ENCODE results near the gene HTD2. TPM values are rescaled to one million over a fixed set of nuclear protein-coding genes. Genes with fewer than 3 reads are reported as not detected.
"Not testable (repeated sequence)": the region's sequence is repeated elsewhere in the genome, so short reads cannot be mapped to it uniquely, and the experiment has no call there.

The HTD2 gene
- 10 to 100 TPM; 14.5 to 18.9 (median 15.6) TPM for polyA plus RNA-seq (ENCODE audit: insufficient read length in 3 of 3)

DNA sequence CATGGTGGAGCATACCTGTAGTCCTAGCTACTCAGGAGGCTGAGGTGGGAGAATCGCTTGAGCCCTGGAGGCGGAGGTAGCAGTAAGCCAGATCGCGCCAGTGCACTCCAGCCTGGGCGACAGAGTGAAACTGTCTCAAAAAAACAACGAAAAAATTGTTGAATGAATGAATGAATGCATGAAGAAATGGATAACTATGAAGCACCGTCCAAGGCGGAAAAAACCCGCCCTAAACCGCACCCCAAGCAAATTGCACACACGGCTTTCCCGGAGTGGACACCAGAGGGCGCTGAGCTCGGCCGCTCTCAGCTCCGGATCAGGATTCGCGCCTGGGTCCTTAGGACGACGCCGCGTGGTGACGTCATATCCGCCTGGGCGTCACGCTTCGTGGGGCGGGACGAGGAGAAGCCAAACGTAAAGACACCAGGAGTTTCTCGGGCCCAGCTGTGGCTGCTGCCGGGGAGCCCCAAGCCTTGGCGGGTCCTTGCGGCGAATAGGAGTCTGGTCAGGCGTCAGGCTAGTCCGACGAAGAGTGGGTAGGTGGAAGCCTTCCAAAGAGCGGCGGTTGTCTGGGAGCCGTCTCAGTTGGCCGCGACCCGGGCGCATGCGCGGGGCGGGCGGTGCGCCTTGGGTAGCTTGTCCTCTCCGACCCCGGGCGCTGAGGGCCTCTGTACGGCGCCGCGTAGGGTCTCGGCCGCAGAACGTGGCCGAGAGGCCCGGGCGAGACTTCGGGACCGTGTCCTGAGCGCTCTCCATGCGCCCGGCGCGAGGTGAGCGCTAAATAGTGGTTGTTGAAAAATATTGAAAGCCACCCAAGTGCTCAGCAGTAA is at the start of gene HTD2, which contains the start of gene RPP14:
Gene HTD2 (plus strand): TSS at position 639 of the 830 bp plus-strand sequence. CDS start 11,094 bp downstream, outside the sequence.
Gene RPP14 (plus strand): TSS at position 364 of the 830 bp plus-strand sequence. CDS start 4,085 bp downstream, outside the sequence.
- peak; percentile 97 to 98 (median 98) for DNase-seq (ENCODE audit: low read depth in 3 of 3, low spot score in 2 of 3)

- no peak for DNase-seq (ENCODE audit: low read depth in 3 of 3, low spot score in 2 of 3)
These were observed 47.8 kb upstream of the HTD2 start for GRCh38 chr3:58258392-58259055.

- no peak for DNase-seq (ENCODE audit: low read depth in 3 of 3, low spot score in 2 of 3)
These were observed 46.0 kb upstream of the HTD2 start for GRCh38 chr3:58260261-58260731.

DNA sequence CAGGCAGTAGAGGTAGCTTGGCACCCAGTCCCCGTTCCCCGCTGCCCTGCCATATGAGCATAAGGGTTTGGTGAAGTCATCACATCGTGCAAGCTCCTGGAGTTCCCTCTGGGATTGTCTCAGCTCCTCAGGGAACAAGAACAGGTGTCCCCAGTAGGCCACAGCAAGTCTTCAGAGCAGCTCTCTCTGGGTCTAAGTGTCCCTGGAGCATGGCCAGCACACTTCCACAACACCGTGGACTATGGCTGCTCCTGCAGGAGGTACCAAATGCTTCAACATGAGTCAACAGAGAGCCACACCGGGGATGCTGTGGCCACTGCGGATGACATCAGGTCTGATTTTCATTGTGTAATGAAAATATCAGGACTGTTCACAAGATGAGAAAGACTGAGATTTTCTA is 45.6 kb upstream of the HTD2 start:
- DNase-seq (ENCODE audit: low read depth in 3 of 3, low spot score in 2 of 3), result no peak

DNA sequence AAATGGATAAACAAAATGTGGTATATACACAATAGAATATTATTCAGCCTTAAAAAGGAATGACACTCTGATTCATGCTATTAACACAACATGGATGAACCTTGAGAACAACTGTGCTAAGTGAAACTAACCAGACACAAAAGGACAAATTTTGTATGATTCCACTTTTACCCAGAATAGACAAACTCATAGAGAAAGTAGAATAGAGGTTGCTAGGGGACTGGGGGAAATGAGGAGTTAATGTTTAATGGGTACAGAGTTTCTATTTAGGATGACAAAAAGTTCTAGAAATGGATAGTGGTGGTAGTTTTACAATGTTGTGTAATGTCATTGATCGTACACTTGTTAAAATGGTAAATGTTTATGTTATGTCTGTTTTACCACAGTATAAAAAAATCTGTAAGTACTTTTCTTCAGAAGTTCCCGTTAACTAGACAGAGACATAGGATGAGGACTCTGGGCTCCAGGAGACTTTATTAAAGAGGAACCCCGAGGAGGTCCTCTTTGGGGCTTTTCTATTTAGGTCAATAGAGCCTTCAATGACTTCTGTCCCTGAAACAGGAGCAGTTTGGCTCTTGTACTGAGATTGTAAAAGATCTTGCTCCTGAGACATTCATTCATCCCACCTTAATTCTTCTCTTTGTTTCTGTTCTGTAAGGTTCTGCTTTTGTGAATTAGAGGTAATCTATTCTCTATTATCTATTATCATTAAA is 44.2 kb upstream of the HTD2 start:
- DNase-seq (ENCODE audit: low read depth in 3 of 3, low spot score in 2 of 3), result no peak

GRCh38 chr3:58266577-58266976 is 39.7 kb upstream of the HTD2 start:
- DNase-seq (ENCODE audit: low read depth in 3 of 3, low spot score in 2 of 3), result no peak

GRCh38 chr3:58267543-58267942 is 38.8 kb upstream of the HTD2 start:
- not testable (repeated sequence) for DNase-seq (ENCODE audit: low read depth in 3 of 3, low spot score in 2 of 3)

DNA sequence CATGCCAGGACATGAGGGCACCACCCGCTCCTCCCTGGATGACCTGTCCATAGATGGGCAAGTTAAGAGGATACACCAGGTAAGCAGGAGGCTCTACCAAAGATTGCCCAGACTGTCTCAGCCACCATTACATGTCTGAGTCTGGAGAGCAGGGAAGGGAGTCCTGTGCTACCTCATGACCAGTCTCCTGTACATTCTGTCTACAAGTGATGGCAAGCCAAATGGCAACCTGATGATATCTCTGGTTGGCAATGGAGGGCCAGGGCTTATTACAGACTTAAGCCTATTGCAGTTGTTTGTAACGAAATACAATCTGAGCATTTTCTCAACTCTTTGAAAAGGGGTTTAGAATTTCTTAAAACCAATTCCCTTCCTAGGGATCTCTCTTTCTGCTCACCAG is 37.0 kb upstream of the HTD2 start:
- DNase-seq (ENCODE audit: low read depth in 3 of 3, low spot score in 2 of 3), result no peak

DNA sequence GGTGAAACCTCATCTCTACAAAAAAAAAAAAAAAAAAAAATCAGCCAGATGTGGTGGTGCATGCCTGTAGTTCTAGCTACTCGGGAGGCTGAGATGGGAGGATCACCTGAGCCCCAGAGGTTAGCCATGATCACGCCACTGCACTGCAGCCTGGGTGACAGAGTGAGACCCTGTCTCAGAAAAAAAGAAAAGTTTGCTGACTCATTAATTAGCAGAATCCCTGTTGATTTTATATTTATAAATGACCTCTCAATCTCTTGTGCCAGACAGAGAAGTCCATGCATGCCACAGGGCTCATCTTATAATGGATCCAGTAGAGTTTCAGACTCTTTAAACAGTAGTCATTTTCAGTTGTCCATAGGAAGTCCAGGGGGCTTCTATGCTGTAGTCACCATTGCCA is 35.8 kb upstream of the HTD2 start:
- no peak for DNase-seq (ENCODE audit: low read depth in 3 of 3, low spot score in 2 of 3)

DNA sequence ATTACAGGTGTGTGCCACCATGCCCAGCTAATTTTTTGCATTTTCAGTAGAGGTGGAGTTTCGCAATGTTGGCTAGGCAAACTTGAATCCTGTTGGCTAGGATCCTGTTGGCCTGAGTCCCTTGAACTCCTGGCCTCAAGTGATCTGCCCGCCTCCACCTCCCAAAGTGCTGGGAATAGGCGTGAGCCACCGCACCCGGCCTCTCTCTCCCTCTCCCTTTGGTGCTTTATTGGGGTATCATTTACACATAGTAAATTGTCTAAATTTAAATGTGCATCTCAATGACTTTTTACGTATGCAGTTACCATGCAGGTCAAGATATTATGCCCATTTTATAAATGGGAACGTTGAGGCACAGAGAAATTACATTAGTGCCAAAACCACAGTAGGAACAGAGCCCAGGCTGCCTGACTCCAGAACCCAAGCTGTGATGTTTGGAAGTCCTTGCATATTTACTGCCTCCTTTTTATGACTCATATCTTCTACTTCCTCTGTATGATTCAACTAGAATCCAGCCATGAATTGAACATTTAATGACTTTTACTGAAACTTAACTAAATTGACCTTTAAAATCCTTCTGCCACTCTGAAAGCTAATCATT is 34.3 kb upstream of the HTD2 start:
- no peak for DNase-seq (ENCODE audit: low read depth in 3 of 3, low spot score in 2 of 3)

DNA sequence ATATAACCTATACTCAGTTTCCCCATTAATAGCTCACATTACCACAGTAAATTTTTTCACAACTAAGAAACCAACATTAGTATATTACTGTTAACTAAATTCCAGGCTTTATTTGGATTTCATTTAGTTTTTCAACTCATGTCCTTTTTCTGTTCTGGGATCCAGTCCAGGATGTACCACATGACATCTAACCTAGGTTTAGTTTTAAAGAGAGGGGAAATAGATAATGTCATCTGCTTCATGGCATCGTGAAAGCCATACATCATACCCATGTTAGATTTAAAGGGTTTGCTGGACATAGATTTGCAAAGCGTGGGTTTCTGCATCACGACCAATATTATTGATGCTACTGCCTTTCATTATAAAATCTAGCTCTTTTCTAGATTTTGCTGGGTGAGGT is 33.4 kb upstream of the HTD2 start:
- DNase-seq (ENCODE audit: low read depth in 3 of 3, low spot score in 2 of 3), result no peak

DNA sequence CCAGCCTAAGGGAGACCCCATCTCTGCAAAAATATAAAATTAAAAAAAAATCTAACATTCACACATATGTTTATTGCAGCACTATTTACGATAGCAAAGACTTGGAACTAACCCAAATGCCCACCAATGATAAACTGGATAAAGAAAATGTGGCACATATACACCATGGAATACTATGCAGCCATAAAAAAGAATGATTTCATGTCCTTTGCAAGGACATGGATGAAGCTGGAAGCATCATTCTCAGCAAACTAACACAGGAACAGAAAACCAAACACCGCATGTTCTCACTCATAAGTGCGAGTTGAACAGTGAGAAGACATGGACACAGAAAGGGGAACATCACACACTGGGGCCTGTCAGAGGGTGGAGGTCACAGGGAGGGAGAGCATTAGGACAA is 33.0 kb upstream of the HTD2 start:
- DNase-seq (ENCODE audit: low read depth in 3 of 3, low spot score in 2 of 3), result not testable (repeated sequence)

DNA sequence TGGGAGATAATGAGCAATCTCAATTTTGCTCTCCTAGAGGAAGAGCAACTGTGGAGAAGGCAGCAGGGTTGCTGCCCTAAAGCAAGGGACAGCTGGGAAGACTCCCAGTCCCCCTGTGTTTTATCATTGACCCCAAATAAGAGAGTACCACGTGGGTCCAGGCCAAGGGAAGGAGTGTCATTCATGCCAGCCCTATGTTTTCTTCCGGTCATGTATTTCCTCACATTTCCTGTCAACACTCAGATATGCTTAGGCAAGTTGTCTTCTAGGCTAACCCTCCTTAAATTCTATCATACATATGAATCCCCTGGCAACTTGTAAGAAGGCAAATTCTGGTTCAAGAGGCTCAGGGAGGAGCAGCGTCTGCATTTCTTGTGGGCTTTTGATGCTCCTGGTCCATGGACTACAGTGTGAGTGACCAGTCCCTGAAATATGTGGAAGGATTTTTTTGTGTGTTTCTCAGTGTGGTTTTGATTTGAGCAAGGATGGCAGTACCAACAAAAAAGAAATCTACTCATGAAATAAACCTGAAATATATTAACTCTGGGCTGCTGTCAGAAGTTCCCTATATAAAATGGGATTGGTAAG is 32.2 kb upstream of the HTD2 start:
- no peak for DNase-seq (ENCODE audit: low read depth in 3 of 3, low spot score in 2 of 3)

GRCh38 chr3:58281069-58281468 is 25.3 kb upstream of the HTD2 start:
- no peak for DNase-seq (ENCODE audit: low read depth in 3 of 3, low spot score in 2 of 3)

DNA sequence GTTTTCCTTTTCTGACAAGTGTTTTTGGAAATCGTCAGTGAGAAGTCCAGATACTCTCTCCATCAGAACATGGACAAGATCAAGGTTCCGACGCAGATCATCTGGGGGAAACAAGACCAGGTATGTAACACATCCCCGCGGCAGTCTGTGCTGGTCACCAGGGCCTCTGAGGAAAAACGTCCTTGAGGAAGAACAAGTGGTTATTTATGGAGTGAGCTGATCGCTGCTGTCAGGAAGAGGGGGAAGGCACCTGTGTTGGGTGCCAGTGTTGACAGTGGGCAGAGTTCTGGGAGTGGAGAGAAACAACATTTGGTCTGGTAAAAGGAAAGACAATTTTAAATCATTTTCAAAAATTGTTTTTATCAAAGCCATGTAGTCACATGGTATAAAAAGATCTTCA is 21.0 kb upstream of the HTD2 start:
- DNase-seq (ENCODE audit: low read depth in 3 of 3, low spot score in 2 of 3), result no peak

DNA sequence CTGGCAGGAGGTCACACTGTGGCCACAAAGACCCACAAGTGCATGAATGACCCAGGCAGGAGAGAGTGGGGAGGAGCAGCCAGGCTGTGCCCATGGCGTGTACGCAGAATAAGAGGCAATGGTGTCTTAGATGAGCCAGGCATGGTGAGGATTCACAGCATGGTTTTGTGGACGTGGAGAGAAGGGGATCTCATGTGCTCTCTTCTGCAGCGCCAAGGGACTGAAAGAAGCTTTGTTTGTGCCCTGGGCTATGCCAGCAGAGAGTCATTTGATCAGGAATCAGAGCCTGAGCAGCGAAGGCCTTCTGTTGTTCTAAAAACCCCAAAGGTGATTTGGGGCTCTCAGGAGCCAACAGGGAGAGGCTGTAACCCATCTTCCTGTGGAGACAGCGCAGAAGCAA is 19.0 kb upstream of the HTD2 start:
- no peak for DNase-seq (ENCODE audit: low read depth in 3 of 3, low spot score in 2 of 3)

DNA sequence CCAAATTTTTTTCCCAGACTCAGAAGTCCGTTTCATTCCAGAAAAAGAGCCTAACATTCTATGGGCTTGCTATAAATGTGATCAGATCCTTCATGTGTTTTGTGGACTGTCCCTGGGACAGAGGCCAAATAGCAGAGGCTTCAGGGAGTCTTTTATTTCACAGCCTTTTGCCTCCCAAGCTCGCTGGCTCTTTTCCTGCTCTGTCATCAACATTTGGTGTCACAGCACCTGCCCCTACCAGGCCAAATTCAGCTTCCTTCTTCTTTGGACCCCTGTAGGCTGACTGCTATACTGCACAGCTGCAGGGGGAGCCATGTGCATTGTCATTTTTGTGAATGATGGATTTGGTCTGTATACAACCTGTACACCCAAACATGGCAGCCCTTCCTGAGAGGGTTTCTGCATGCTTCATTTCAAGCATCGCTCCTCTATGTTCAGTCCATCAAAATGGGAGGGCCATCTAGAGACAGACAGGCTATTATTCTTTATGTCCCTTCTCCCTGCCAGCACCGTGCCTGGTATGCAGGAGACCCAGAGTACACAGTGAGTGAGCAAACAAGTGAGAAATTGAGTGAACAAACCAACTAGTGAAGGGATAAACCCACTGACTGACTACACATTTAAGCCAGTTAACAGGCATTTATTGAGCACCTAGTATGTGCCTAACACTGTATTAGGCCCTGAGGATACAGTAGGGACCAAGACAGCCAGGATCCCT is 18.1 kb upstream of the HTD2 start:
- DNase-seq (ENCODE audit: low read depth in 3 of 3, low spot score in 2 of 3), result no peak

GRCh38 chr3:58288964-58289613 is 17.2 kb upstream of the HTD2 start:
- not testable (repeated sequence) for DNase-seq (ENCODE audit: low read depth in 3 of 3, low spot score in 2 of 3)

GRCh38 chr3:58290446-58290845 is 15.9 kb upstream of the HTD2 start:
- not testable (repeated sequence) for DNase-seq (ENCODE audit: low read depth in 3 of 3, low spot score in 2 of 3)
